GM18519 (cell line): ENCODE data around the gene SNAP25.

Source experiments
- ATAC-seq: cut with Tn5 transposase; IDR thresholded peaks from one replicate; pipeline ENCODE4 v1.9.1; 2021; ENCODE audit warnings: mild to moderate bottlenecking, moderate library complexity; ENCODE audit not compliant: unreplicated experiment, low FRiP score

Gene SNAP25

DNA sequence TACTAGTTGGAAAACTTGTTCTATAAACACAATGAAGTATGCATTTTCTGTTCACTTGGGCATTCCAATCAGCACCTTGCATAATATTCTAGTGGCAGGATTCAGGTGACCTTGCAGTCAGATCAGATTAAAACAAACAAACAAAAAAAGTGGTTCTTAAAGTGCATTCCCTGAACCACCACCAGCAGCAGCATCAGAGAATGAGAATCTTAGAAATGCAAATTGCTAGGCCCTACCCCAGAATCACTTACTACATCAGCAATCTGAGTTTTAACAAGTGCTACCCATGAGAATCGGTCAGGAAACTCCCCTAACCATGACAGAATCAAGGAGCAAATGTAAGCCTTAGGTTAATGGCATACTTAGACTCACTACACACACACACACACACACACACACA lies 41.7 kb downstream of the SNAP25 start:
- no peak for ATAC-seq

DNA sequence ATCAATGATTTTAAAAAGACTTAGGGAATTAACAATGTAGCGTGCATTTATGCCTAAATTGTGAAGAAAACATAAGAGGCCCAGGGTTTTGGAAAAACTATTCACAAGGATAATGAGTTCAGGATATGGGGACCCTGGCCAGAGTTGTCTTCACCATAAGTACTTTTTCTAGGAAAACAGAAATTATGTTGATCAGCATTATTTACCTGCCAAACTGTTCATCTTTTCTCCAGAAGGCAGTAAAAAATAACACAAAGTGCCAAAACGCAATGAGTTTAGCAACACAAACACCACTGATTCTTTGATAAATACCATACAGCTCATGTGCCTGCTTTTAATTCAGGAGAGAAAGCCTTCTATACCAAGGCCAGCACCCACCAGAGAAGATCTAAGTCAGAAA lies 43.1 kb downstream of the SNAP25 start:
- ATAC-seq, result no peak

DNA sequence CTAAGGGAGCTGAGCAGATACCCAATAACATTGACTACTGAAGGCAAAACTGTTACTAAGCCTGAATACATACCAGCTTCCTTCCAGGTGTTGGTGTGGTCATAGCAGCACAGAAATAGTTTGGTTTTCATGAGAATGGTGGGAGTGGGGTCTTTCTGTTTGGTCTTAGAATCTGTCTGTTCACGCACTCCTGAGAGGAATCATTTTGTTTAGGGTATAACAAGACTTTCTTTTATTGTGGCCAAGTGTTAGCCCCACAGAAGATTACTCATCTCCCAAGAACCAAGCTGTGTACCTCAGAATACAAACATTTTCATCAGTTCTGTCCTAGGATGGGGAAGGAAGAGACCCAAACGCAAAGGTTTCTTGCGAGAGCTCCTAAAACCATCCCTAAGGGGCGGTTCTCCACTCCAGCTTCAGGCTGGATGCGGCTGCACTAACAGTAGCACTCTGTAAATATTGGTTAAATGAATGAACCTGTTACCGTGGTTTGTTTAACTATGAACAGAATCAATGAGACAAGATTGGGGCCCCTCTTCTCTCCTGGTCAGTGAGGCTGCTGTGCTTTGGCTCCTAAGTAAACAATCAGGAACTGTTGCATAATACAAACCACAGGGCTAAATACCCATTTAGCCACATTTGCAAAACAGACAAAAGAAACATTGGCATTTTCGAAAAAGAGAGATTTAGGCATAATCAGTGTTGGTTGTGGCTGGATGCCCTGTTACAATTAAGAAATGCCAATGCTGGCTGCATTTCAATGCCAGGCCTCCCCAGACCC lies 44.9 kb downstream of the SNAP25 start:
- ATAC-seq, result no peak

DNA sequence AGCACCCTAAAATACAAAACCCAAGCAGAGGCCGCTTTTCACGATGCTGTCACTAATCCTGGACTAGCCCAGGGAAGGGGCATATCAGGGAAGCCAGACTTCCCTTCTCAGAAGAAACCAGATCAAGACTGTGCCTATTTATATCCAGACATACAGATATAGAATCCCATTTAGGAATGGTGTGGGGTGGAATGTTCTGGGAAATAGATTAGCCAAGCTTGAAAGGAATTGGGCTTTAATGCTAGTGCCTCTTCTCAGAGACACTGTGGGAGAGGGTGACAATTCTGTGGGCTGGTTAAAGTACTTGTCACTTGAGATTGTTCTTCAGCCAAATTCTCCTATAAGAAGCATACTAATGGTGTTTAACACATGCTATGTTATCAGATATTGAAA lies 45.5 kb downstream of the SNAP25 start:
- ATAC-seq, result no peak

DNA sequence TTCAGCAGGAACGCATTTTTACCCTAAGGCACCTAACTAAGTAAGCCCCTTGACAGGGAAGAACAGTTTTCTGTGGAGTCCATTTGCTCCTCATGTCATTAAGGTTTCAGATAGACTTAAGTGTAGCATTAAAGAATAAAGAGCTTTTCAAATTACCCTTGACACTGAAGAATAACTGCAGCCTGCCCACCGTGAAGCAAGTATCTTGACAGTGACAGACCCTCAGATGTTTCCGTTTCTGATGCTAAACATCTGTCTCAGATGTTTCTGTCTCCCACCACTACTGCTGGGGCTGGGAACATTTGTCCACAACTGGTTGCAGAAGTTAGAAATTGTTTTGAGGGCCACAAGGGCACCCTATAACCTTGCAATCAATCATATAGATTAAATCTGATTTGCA lies 50.0 kb downstream of the SNAP25 start:
- ATAC-seq, result no peak

DNA sequence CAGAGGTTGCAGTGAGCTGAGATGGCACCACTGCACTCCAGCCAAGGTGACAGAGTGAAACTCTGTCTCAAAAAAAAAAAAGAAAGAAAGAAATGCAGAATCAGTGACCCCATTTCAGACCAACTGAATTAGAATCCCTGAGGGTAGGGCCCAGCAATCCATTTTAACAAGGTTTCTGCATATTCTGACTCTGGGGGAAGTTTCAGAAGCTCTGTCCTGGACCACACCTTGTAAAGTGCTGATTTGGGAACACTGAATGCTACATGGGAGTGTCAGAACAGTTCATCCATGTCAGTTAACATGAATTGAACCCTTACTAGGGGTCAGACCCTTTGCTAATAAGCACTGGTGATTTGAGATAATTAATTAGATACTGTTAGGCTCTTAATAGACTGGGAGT lies 52.0 kb downstream of the SNAP25 start:
- no peak for ATAC-seq

DNA sequence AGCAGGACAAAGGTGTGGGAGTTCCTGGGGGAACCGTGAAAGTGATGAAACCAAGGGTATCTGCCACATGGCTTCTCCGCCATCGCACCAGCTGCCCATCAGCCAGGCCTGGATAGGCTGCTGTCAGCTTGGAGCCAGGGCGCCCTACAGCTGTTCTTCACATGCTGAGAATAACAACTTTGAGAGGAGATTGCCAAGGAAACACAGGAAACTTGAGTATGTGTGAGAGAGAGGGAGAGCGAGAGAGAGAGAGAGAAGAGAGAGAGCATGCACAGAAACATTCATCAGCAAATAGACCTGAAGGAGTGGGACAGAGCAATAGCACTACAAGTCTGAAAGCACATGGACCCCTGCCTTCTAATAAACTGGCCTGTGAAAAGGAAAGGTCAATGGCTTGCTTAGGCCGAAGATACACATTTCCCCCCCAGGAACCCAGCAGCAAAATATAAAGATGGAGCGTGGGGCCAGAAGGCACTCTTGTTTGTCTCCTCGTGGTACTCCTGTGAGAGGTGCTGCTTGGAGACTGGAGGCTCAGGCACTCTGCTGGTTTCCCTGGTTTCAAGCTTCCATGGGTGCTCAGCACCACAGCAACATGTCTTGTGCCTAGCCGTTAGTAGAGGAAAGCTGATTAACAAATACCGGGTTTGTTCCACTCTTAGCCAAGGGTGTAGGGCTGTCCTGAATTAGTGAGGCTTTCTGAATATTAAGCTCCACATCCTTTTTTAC lies 53.0 kb downstream of the SNAP25 start:
- no peak for ATAC-seq

DNA sequence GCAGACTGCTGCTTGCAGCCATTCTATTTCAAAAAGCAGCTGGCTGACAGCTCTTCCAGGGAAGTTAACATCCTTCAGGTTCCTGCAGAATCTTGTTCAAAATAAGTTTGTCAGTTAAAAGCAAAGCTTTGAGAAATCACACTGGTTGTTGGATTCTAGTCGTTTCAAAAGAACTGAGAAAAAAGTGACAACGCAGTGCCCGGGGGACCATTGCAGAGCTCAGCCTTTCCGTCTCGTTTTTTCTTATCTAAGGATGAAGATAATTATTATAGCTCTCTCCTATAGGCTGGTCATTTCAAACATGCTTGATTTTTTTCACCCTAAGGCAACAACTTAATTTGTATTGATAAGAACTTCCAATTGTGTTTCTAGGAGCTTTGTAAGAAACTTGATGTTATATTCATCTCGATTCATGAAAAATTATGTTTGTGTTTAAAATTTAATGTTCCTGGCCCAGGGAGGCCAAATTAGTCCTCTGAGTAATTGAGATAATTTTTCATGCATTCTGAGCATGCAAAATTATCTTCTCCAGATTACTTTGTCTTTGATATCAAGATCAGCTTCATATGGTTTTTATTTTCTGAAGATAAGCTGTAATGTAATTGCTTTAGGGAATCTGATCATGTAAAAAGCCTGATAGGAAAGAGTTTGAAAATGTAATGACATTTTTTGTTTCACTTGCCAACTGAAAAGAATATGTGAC lies 58.4 kb downstream of the SNAP25 start:
- ATAC-seq, result no peak

DNA sequence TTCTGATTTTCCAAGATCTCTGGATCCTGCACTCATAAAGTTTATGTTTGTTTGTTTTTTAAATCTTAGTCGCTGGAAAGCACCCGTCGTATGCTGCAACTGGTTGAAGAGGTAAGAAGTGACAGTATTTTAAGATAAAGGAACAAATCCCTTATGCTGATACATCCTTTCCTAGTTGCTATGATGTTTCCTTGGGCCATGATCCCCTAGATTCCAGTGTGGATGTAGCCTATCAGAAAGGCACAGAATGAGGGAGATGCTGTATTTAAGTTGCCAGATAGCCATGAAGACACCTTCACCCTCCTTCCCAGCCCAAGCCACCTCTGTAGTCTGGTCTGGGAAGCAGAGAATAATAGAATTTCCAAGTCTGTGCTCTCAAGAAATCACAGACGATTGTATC lies 59.0 kb downstream of the SNAP25 start:
- ATAC-seq, result no peak

DNA sequence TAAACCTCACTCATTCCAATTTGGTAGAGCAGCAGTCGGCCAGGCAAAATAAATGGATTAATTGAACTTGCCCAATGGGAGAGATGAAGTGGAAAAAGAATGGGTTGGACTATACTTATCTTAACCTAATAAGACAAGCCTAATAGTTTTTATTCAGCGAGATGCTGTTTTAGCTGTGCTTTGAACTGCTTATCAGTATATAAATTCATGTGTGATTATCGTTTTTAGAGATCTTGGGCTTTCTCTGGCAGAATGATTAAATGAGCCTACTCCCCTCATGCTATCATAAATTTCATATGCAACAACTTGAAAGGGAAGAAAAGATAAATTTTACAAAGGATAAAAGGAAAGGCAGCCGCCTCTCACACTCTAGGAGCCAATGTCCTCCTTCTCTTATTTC lies 59.8 kb downstream of the SNAP25 start:
- ATAC-seq, result no peak

DNA sequence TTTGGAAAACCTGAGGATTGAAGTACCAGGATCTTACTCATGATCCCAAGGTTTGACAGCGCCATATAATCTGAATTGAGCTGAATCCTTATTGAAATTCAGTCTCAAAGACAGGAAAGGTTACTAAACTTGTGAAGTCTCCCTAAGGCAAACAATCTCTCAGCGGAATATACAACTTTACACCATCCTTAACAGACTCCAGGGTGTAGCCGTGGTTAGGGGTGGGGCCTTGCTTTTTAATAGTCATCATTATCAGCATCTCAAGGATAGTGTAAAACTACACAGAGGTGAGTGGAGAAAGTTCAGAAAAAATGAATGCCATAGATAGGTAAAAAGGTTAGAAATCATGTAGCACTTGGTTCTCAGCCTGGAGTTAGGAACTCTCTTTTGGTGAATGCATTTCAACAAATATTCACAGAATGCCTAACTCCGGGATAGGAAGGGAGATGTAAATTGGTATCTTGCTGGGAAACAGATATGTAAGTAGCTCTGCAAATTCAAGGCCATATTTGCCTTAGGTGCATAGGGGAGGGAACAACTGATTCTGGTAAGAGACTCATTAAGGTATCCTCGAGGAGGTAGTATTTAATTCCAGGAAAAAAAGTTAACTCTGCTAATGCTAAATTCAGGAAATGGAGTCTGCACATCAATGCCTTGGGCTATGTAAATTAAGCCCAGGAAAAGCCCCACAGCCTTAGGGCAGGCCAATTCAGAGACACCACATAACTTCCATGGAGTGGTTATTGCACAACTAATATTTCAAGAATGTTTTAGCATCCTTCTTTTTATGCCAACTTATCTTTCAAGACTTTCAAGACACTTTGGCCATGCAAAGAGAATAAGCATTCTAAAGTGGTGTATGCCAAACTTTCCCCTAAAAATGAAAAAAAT lies 61.6 kb downstream of the SNAP25 start:
- ATAC-seq, result no peak

DNA sequence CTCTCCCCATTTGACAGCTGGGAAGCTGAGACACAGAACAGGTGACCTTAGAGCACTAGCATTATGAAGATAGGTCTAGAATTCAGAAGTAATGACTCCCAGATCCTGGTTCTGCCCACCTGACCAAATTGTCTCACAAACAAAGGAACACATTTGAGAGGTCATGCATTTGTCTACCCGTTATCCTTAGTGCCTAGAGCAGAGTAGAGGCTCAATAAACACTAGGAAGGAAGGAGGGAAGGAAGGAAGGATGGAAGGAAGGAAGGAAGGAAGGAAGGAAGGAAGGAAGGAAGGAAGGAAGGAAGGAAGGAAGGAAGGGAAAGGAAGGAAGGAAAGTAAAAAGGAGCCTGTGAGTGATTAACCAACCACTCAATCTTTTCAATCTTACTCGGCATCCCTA lies 63.3 kb downstream of the SNAP25 start:
- ATAC-seq, result no peak

DNA sequence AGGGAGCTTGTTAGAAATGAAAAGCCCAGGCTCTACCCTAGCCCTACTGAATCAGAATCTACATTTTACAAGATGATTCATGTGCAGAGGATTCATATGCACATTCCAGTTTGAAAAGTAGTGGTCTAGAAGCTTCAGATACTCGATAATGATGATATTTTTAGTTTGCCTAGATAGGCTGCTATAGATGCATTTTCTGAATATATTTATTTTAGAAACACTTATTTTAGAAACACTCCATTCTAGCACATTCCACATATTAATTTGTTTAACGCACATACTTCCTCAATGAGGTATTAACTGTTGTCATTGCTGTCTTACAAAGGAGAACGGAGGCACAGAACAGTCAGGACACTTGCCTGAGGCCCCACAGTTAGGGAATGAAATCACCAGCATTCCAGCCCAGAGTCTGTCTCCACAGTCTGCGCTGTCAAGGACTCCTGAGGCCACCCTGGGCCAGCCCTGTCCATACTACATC lies 64.4 kb downstream of the SNAP25 start:
- ATAC-seq, result no peak

DNA sequence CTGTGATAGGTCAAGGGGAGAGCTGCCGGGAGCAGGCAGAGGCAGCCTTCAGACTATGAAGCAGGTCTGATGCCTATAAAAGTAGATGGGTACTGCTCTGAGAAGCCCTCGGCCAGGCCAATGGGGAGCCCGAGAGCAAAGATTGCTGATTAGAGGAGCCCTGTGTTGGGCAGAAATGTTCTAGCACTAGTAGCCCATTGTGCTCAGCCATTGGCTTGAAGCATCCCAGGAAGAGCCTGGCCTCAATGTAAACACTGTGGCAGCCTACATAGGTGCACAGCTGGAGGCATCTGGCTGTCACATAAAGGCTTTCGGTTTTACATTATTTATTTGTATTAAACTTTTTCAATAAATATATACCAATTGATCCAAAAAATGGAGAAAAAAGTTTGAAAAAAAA lies 67.7 kb downstream of the SNAP25 start:
- no peak for ATAC-seq

DNA sequence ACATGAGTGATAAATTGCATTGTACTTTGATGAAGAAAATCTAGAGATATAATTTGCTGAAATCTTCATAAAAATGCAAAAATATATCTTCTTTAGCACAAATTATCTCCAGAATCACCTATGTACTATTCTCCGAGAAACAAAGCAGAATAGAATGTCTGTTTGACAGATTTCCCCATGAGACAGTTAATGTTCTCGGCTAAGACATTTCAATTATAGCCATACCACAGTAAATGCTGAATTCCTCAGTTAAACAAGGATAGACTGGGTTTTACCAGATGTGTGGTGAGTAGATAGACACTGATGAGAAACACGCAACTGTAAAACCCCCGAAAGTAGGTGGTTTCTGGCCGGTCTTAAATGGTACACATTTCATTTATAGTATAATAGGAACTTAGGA lies 69.8 kb downstream of the SNAP25 start:
- no peak for ATAC-seq

DNA sequence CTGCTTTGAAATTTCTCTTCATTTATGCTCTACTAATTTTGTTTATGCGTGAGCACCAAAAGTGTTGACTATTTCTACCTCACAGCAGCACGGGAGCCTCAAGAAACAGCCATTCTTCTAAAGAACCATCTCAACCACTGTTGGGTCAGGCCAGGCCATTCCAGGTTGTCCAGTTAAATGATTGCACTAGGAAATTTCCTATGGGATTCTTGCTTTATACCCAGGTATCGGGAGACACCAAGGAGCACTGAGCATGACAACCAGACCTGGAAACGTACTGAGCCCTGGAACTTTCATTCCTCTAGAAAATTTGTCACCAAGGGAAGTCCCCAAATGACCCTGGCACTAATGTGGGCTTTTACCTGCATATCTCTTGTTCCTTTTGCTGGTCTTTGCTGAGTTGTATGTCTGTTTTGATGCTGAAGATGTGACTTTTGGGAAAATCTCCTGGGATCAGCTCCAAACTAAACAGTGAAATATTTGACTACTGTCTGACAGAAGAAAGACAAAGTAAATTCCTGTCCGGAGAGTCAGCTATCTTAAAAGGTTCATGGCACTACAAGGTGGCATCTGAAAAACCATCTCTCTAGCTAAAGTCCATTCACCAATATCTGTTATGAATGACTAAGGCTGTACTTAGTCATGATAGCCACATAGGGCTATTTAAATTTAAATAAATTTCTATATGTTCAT lies 70.5 kb downstream of the SNAP25 start:
- no peak for ATAC-seq

DNA sequence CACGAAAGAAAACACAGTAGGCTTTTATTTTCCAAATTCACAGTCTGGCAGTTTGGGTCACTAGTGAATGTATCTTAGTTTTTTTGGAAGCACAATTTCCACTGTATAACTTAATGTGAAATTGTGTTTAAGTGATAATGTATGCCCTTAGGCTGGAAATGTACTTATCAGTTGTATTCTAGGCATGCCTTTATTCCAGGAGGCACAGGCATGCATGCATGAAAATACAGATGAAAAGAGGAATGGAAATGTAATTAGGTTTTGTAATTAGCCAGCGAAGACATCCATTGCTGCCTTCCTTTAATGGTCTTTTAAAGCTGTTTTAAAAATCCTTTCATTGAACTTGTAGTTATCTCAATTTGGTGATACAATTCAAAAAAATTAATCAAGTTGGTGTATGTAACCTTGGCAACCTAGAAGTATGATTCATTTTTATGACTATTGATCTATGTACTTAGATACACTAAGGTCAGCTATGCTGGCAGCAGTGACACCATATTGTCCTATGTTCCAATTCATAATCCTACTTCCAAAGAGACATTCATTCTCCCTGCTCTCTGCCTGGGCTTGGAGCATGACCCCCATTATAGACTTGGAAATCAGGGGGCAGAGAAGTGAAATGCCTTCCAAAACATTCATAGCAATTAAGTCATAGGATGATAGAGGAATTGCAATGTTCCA lies 73.1 kb downstream of the SNAP25 start:
- no peak for ATAC-seq

DNA sequence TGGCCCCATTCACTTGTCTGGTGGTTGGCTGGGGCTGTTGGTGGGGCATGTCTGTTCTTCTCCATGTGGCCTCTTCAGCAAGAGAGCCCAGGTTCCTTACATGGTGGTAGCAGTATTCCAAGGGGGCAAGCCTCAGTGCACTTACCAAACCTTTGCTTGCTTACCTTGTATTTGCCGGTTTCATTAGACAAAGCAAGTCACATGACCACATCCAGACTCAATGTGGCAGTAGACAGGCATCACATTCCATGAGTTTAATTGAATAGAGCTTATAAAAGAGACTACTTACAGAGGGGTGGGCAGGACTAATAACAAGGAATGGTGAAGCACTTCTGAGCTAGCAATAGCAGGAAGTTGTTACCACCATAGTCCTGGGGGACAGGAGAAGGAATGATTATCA lies 78.6 kb downstream of the SNAP25 start:
- ATAC-seq, result no peak

DNA sequence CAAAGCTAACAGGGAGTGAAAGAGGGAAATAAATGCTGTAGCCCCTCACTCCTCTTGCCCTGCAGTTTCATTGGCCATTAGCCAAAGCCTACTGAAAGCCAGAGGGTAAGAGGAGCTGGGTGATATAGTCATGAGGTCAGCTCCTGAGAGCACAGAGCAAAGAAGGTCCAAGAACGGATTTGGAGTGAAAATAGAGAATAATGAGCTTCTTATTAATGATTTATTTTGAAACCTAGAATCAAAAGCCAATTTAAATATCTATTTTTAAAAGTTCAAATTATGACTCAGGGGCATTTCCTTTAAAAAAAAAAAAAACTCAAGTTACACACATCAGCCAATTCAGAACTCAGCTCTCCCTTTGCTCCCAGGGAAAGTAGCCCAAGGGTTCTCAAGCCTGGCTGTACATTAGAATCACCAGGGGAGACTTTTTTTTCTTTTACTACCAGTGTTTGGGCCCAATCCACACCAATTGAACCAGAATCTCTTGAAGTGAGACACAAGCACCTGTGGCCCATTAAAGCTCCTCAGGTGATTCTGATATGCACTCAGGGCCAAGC lies 79.1 kb downstream of the SNAP25 start:
- no peak for ATAC-seq
